ENCODE data around the gene UQCR11. TPM values are rescaled to one million over a fixed set of nuclear protein-coding genes. Genes with fewer than 3 reads are reported as not detected.

UQCR11 gene
- total and polyA plus RNA-seq, 2 experiments from 2014 or later, result 73.6 to 1,116 TPM

GRCh38 chr19:1633269-1633826 lies 28.1 kb upstream of the UQCR11 start:
- Histone ChIP-seq H3K9me3 (ENCODE audit: low read depth) (no peaks in the 10 kb centered on the region), H3K4me1 (ENCODE audit: low read depth) (no peaks in the 10 kb centered on the region), H3K4me3 (no peak overlapping the region), H3K27ac (no peak overlapping the region), H3K27me3 (no peaks in the 10 kb centered on the region), H3K36me3 (peaks cover 7% of the 10 kb centered on the region)
- no peak for DNase-seq (ENCODE audit: low read depth in 1 of 2, low spot score in 1 of 2)
- no peak for TF ChIP-seq CTCF (IDR thresholded peaks at IDR 0.05; ENCODE audit: low read depth, low read length)

- H3K36me3 ChIP-seq, result peaks cover 5% of the 10 kb centered on the region
These were observed 27.4 kb upstream of the UQCR11 start for GRCh38 chr19:1632462-1633268.

GRCh38 chr19:1631557-1632100 lies 26.4 kb upstream of the UQCR11 start:
- Histone ChIP-seq H3K27me3 (no peaks in the 10 kb centered on the region), H3K9me3 (ENCODE audit: low read depth) (no peaks in the 10 kb centered on the region), H3K4me3 (no peak overlapping the region), H3K27ac (no peak overlapping the region), H3K4me1 (ENCODE audit: low read depth) (no peaks in the 10 kb centered on the region), H3K36me3 (peaks cover 5% of the 10 kb centered on the region)
- DNase-seq (ENCODE audit: low read depth in 1 of 2, low spot score in 1 of 2), result no peak
- TF ChIP-seq CTCF (IDR thresholded peaks at IDR 0.05; ENCODE audit: low read depth, low read length), result no peak

More at GRCh38 chr19:1632462-1633268, 27.4 kb upstream of the UQCR11 start:
- no peak for TF ChIP-seq CTCF (IDR thresholded peaks at IDR 0.05; ENCODE audit: low read depth, low read length)
- H3K27ac ChIP-seq, result no peak overlapping the region
- no peak overlapping the region for H3K4me3 ChIP-seq
- H3K9me3 ChIP-seq (ENCODE audit: low read depth), result no peaks in the 10 kb centered on the region
- H3K4me1 ChIP-seq (ENCODE audit: low read depth), result no peaks in the 10 kb centered on the region
- no peaks in the 10 kb centered on the region for H3K27me3 ChIP-seq
- no peak for DNase-seq (ENCODE audit: low read depth in 1 of 2, low spot score in 1 of 2)

GRCh38 chr19:1630811-1631210 lies 25.5 kb upstream of the UQCR11 start:
- no peak overlapping the region for H3K27ac ChIP-seq
- no peak overlapping the region for H3K4me3 ChIP-seq
- no peaks in the 10 kb centered on the region for H3K4me1 ChIP-seq (ENCODE audit: low read depth)
- no peaks in the 10 kb centered on the region for H3K9me3 ChIP-seq (ENCODE audit: low read depth)
- peaks cover 5% of the 10 kb centered on the region for H3K36me3 ChIP-seq
- TF ChIP-seq CTCF (IDR thresholded peaks at IDR 0.05; ENCODE audit: low read depth, low read length), result no peak
- no peak for DNase-seq (ENCODE audit: low read depth in 1 of 2, low spot score in 1 of 2)
- H3K27me3 ChIP-seq, result no peaks in the 10 kb centered on the region

- Histone ChIP-seq H3K36me3 (peaks cover 5% of the 10 kb centered on the region), H3K4me3 (no peak overlapping the region), H3K27me3 (no peaks in the 10 kb centered on the region), H3K27ac (no peak overlapping the region), H3K4me1 (ENCODE audit: low read depth) (no peaks in the 10 kb centered on the region), H3K9me3 (ENCODE audit: low read depth) (no peaks in the 10 kb centered on the region)
- no peak for DNase-seq (ENCODE audit: low read depth in 1 of 2, low spot score in 1 of 2)
- no peak for TF ChIP-seq CTCF (IDR thresholded peaks at IDR 0.05; ENCODE audit: low read depth, low read length)
These were observed 24.8 kb upstream of the UQCR11 start for GRCh38 chr19:1630012-1630411.
